H4 (cell line): ENCODE data around the gene NCAM2. TPM values are rescaled to one million over a fixed set of nuclear protein-coding genes. Genes with fewer than 3 reads are reported as not detected.

ENCODE experiments used
- DNase-seq: peaks from one replicate; pipeline ENCODE4 v3.0.0-alpha.2; 2015; ENCODE audit warnings: low spot score
- total RNA-seq: library from RNA; depleted of rRNA; stranded (reverse); fragments of >200 nt; shearing (Covaris generic); gene quantifications from 2 replicates; pipeline ENCODE4 v1.2.3, GENCODE V29; 2014; rRNA removed

The NCAM2 gene
- total RNA-seq = 7.1 and 9.8 TPM in 2 replicates

- peak; percentile 68 for DNase-seq
Observed at GRCh38 chr21:20997636-20998455, at the start of gene NCAM2. Gene NCAM2, plus strand, starts transcription at chr21:20998409.

GRCh38 chr21:20949884-20950283 lies 48.3 kb upstream of the NCAM2 start:
- no peak for DNase-seq

DNA sequence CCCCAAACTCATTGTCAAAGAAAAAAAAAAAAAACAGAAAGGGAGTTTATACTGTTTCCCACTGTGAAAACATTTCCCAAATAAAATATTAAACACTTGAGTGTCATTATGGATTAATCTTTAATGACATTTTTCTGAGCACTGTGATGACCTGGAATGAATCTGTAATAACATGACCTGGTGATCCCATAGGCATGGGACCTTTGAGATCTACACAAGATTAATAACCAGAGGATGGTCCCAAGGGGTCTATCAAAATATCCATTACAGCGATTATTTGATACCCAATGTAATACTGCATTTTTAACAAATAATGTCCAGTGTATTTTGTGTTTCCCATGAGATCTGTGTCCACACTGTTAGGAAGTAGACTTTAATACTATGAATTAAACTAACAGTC lies 32.4 kb upstream of the NCAM2 start:
- DNase-seq = no peak

DNA sequence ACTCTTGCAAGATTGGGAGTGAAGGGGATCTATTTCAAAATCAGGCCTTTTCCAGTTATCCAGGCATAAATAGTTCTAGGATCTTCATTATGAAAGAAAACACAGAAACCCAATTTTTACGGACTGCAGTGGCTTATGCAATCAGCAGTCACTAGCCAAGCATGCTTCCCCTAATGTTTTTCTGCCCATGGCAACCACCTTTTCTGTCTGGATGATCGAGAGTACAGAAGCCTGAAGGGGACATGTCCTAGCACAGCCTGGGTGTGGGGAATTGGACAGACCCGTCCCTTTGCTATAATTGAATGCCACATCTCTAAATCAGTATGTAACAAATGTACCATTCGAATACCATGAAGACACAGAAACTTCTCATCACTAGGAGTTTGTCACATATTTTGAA lies 29.8 kb upstream of the NCAM2 start:
- DNase-seq = peak; percentile 16

DNA sequence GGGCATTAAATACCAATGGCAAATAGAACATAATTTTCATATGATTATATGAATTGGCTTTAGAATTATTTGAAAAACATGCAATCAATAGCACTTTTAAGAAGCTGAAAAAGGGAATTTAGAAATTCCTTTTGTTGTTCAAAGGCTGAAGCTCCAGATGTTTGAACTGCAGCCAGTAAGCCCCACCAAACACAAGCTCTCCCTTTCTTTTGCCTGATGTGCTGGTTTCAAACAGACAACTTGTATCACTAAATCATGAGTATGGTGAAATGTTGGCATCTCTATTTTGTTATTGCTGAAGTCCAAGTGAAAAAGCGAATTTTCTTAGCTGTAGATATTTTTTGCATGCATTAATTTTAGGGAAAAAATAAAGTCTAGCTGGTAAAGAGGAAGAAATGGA lies 27.5 kb upstream of the NCAM2 start:
- DNase-seq = no peak

DNA sequence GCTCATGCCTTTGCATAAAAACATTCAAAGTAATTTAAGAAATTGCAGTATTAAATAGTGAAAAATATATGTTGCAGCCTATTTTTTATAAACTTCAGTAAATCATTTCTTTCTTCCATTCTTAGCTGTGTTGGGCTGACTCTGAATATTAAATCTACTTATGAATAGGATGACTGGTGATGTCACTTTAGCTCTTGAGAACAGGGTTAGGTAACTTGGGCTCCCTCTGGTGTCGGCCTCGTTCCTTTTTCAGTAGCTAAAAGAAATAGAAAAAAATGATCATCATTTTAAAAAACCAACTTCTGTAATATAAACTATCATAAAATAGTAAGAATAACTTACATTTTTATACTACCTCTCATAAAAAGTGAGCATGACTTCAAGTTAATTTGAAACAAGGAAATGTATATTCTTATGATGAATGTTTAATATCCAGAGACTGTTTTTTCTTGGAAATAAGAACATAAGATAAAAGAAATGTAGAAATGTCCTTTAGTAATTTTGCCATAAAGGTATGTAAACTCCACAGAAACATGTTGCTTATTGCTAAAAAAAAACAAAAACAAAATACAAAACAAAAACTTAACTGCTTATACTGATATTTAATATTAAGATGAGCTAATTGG lies 26.8 kb upstream of the NCAM2 start:
- DNase-seq = peak; percentile 79

GRCh38 chr21:20994790-20995189 lies 3.4 kb upstream of the NCAM2 start:
- DNase-seq = no peak

GRCh38 chr21:20996421-20997310 lies 1.5 kb upstream of the NCAM2 start:
- DNase-seq = peak; percentile 91

GRCh38 chr21:20997311-20997635 lies 936 bp upstream of the NCAM2 start:
- DNase-seq = no peak

- DNase-seq = no peak
Observed at GRCh38 chr21:20998456-20998789, 214 bp downstream of the NCAM2 start.

GRCh38 chr21:20998886-20999285 lies 677 bp downstream of the NCAM2 start:
- DNase-seq = no peak

DNA sequence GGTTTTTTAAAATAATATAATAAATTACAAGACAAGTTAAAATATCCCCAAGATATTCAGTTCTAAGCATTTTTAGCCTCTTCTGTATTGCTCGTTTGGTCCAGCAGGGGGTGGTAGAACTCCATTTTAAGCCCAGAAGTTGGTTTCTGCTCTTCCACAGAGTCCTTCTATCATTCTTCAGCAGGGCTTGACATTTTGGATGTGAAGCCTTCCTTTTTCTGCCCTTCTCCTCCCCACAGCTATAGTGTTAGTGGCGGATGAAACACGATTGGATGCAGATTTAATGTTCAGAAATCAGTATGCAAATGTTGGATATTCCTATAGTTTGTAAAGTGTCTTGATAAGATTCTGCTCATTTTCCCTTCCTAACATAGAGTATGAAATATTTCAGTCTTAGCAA lies 1.4 kb downstream of the NCAM2 start:
- peak; percentile 59 for DNase-seq

- DNase-seq = no peak
Observed at GRCh38 chr21:21000591-21001175, 2.5 kb downstream of the NCAM2 start.

DNA sequence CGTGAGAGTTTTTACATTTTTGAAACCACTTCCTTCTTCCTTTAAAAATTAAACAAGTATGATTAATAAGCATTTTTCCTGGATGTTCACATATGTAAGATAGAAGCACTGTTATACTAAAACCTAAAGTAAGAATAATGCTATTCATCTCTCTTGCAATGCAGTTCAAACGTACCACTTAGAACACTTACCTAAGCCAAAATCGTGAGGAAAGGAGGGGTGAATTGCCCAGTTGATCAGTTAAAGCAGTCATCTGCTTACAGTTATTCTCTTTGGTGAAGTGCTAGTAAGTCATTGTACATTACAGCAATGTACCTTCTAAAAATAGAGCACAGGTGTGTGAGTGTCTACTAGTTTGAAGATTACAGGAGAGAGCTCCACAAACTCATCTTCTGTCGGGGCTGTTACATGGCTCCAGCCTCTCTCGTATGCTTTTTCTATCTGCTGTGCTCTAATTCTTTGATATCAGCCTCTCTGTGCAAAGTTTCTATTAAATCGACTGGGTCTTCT lies 3.4 kb downstream of the NCAM2 start:
- DNase-seq = no peak

DNA sequence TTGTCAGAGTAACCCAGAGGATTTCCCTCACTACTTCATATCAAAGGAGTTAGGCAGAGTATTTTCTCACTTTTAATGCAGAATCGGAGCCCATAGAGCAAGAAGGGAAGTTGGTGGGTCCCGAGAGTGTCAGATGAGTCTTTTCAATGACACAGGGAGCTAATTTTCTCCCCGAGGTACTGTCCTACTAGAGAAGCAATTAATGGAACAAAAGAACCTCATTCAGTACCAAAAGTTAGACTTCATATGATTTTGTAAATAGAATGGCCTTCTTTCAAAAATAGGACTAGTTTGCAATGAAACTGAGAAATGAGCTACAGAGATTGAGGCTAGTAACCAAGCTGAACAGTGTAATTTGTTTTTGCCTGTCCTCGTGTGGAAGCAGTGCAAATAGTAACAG lies 3.9 kb downstream of the NCAM2 start:
- no peak for DNase-seq

DNA sequence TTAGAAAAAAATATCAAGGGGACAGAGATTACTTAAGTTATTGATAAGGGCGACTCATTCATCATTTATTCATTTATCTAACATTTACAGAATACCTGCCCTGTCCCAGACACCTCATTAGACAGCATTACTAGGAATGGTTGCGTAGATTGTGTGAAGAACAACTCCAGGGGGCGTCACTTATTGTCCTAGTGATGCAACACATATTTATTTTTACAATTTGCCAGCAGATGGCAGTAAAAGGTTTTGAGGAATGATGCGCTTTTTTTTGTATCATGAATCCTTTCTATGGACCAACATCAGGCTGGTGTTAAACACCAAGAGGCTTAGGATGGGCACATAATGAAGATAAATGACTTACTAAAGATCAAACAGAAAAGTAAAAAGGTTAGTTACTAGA lies 5.5 kb downstream of the NCAM2 start:
- peak; percentile 73 for DNase-seq

DNA sequence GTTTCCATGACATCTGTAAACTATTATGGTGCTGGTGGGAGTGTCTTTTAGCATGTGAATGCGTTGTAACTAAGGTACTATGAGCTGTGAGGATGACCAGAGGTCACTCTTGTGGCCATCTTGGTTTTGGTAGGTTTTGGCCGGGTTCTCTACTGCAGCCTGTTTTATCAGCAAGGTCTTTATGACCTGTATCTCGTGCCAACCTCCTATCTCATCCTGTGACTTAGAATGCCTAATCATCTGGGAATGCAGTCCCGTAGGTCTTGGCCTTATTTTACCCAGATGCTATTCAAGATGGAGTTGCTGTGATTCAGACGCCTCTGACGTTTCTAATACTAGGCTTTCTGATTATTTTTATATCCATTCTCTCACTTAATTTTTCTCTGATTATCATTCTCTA lies 9.4 kb downstream of the NCAM2 start:
- DNase-seq = peak; percentile 25

- no peak for DNase-seq
Observed at GRCh38 chr21:21010228-21010627, 12.0 kb downstream of the NCAM2 start.

DNA sequence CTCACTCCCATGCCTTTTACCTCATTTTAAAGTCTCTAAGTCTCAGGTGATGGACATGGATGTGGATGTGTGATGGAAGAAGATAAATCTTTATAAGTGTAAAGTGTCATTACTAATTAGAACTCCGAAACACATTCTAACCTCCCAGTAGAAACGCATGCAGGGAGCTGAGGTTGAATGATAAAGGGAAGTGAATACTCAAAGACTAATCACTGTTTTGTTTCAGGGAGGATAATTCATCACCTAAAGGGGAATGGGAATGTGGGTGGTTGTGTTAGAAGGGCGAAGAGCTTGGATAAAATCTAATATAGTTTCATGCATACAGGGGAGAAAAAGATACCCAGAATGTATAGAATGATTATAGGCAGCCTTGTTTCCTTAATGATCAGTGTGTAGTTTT lies 12.5 kb downstream of the NCAM2 start:
- no peak for DNase-seq

DNA sequence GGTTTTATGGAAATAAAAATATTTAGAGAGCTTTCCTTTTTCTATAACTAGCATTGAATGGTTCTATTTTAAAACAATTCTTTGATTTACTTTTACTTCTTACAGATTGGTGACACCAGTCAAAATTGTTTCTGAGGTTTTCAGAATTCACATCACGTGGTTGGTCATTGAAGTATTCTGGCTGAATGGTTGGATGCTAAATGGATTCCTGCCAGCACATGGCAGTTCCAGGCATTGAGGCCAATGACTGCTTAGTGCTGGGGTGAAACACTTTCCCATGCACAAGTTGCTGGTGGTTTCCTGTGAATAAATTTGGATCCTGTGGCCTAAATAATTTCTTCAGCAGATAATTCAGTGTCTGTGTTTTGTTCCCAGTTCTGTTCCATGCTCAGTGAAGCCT lies 20.6 kb downstream of the NCAM2 start:
- peak; percentile 23 for DNase-seq

DNA sequence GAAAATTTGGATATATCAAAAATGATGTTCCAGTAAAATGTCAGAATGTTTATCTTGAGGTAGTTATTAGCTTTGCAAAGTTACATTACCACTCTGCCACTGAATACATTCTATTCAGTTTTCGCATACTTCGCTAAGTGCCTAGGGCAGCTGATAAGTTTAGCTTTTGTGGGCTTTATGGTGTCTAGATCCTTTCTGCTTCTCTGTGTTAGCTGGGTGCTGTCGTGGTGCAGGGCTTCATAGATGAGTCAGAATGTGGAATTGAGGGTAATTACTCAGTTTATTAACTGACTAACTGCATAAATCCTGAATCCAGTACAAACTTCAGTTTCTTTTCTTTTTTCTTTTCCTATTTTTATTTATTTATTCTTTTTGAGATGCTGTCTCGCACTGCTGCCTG lies 21.5 kb downstream of the NCAM2 start:
- DNase-seq = no peak

DNA sequence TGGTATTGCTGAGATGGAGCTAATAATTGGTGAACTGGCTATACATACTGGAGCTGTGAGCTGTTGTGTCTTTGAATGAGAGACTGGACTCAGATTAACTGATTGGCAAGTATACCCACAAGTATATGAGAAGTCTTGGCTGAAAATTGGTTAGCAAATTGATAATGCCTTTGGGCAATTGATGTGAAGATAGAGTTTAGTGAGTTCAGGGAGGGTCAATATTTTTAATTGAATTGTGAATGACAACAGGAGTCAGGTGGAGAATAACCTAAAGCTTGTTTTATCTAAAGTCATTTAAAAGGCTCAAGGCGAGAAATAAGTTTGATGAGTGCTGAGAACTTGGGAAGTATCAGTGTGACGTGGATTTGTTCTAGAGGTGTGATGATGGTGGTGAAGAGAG lies 27.5 kb downstream of the NCAM2 start:
- no peak for DNase-seq
